Right ventricle myocardium inferior (tissue), 1 donor: ENCODE results near the gene NGFR. TPM values are rescaled to one million over a fixed set of nuclear protein-coding genes. Genes with fewer than 3 reads are reported as not detected.
"Not testable (repeated sequence)": the region's sequence is repeated elsewhere in the genome, so short reads cannot be mapped to it uniquely, and the experiment has no call there.

ENCODE experiments used
- ATAC-seq: fragments of 200-7000 bp; cut with Tn5 transposase; one replicate; pipeline ENCODE4 v1.9.1; 2020; ENCODE audit warnings: mild to moderate bottlenecking, moderate library complexity
- DNase-seq: peaks from one replicate; pipeline ENCODE4 v3.0.0; 2021; ENCODE audit errors: missing footprints
- intact Hi-C: fragments of 100-400 bp; cut with DNase I; formaldehyde crosslinking; loops from one replicate; pipeline ENCODE4 v1.11.0; 2022
- total RNA-seq: library from RNA; stranded (reverse); fragmentation: NEBNext Ultra II Directional; extraction: Animal tissue kit (Norgen Biotek cat#: 25700); gene quantifications from one replicate; pipeline ENCODE4 v1.2.1, GENCODE V29; 2021
- donor health status: DM: no; HTN: yes; CAD: no; lungs with severe emphysema.

The NGFR gene
- total RNA-seq, 1 donor from 2014 or later = 10.0 TPM

DNA sequence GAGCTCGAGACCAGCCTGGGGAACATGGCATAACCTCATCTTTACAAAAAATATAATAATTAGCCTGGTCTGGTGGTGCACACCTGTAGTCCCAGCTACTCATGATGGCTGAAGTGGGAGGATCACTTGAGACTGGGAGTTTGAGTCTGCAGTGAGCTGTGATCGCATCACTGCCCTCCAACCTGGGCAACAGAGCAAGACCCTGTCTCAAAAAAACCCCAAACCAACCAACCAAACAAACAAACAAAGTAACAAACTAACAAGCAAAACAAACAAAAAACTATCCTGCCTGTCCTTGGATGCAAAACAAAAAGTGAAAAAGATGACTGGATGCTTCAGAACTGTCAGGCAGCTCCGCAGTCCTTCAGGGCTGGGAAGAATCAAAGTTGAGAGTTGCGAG is 5.7 kb upstream of the NGFR start:
- no peak for DNase-seq
- no peak for ATAC-seq
- intact Hi-C loops = no loop called here

DNA sequence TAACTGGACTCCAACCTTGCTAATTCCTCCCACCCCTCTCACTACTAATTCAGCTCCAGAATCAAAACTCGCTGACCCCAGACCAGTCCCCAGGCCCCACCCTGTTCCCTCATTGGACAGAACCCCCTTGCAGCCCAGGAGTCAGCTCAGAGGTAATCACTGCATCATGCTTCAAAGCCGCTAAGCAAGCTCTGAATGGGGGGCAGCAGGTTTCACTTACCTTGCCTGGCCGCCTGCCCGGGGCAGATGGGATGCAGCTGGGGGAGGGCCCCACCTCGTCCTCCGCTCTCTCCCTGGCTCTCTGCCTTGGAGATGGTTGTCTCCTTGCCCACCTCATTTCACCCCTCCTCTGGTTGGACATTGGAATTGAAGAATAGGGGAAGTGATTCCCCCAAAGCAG is 4.8 kb upstream of the NGFR start:
- intact Hi-C loops = no loop called here
- no peak for ATAC-seq
- no peak for DNase-seq

DNA sequence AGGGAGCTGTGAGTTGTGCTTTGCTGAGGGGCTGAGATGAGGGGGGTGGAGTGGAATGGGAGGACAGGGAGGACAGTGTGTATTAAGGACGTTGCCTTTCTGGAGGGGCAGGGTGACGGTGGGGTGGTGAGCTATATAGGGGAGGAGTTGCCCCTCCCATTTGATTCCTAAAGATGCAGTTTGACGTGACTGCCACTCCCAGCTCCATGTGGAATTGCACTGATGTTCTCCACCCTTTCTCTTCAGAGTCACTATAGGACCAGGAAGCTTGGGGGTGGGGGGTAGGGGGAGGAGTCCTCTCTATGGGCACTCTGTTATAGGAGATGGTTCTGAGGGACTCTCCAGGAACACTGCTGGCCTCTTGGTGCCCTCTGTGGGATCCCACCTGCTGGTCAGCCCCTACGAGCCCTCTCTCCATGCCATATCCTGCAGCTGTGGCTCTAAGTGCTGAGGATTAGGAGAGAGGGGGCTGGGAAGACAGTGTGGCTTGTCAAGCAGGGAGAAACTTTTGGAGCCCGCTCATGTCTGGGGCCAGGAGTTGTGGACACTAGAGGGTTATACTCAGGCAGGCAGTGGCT is 3.8 kb upstream of the NGFR start:
- DNase-seq (no peak), ATAC-seq (no peak)
- intact Hi-C loops = no loop called here

DNA sequence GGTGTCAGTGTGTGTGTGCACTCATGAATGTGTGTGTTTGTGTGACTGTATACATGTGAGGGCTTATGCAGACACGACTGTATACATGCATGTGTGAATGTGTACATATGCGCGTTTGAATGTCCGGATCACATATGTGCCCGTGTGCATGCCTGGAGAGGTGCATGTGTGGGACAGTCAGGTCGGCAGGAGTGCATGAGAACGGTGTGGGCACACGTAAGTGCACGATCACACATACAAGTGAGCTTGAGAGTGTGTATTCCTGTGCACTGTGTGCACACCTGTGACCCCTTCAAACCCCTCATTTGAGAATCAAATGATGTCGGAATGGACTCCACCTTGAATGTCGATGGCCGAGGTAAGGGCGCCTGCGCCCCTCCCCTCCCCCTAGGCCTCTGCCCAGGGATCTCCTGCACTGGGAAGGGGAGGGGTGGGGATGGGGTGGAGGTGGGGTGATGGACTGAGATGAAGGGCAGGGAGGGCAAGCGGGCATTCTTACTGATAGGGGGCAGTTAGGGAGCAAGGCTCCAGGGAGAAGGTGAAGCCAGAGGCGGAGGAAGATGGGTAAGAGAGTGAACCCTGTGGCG is 601 bp upstream of the NGFR start:
- intact Hi-C loops = loop anchor here (2.0 kb wide), 1 partner anchor 60 kb away; no protein-coding TSS in a partner anchor

DNA sequence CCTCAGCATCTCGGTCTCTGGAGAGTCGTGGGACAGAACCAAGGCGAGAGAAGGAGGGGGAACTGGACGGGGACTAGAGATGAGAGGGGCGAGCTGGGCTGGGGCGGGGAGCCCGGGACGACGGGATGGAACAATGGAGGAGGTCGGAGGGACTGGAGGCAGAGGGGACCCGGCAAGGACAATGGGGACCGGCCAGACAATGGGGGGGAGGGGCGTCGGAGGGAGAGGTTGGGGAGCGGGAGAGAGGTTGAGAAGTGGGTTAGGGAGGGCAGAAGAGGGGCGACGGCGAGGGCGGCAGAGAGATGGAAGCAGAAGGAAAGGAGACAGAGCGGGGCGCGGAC is 719 bp downstream of the NGFR start:
- DNase-seq = no peak
- intact Hi-C loops = loop anchor here (2.0 to 5.0 kb wide), 4 partner anchors 19 to 59 kb away; no protein-coding TSS in a partner anchor
- no peak for ATAC-seq

More for the DNA sequence above, 601 bp upstream of the NGFR start:
- ATAC-seq (no peak), DNase-seq (no peak)

DNA sequence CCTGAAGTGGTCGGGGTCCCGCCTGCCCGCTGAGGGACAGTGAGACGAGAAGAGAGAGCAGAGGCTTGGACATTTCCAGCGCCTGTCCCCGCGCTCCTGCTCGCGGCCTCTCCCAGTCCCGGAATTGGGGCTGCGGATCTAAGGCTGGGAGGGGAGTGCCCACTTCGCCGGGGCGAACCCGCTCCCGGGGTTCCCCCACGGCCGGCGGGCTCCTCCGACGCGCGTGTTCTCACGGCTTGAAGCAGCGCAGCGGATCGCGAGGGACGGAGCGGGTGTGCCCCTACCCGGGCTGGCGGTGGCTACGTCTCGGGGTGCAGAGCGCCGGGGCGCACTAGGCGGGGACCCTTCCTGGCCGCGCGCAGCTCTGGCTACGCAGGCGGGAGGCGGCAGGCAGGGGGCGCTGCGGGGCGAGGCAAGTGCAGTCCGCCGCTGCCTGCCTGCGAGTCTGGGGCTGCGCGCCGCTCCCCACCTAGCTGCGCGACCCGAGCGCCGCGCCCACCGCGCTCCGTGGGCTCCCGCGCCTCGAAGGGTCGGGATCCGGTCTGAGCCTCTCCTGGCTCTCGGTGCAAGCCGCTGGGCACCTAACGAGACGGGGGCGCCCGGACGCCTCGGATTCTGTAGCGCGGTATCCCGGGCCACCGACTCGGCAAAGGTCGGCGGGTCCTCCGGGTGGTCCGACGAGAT is 1.2 kb downstream of the NGFR start:
- ATAC-seq (peak; percentile 90), DNase-seq (peak; percentile 91)

DNA sequence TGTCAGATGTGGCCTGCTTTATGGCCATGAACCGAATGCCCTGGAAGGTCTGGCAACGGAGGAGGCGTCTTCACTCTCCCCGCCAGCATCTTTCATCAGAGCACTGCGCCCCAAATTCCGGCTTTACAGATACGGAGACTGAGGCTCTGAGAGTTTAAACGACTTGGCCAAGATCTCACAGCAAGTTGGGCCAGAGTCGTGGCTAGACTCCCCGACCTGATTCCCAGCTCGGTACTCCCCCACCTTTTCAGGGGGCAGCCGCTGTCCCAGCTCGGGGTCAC is 1.7 kb downstream of the NGFR start:
- ATAC-seq (no peak), DNase-seq (no peak)
- intact Hi-C loops = loop anchor here (2.0 to 5.0 kb wide), 3 partner anchors 18 to 60 kb away; no protein-coding TSS in a partner anchor

More for the DNA sequence above, 1.2 kb downstream of the NGFR start:
- intact Hi-C loops = loop anchor here (2.0 to 5.0 kb wide), 3 partner anchors 18 to 59 kb away; no protein-coding TSS in a partner anchor

DNA sequence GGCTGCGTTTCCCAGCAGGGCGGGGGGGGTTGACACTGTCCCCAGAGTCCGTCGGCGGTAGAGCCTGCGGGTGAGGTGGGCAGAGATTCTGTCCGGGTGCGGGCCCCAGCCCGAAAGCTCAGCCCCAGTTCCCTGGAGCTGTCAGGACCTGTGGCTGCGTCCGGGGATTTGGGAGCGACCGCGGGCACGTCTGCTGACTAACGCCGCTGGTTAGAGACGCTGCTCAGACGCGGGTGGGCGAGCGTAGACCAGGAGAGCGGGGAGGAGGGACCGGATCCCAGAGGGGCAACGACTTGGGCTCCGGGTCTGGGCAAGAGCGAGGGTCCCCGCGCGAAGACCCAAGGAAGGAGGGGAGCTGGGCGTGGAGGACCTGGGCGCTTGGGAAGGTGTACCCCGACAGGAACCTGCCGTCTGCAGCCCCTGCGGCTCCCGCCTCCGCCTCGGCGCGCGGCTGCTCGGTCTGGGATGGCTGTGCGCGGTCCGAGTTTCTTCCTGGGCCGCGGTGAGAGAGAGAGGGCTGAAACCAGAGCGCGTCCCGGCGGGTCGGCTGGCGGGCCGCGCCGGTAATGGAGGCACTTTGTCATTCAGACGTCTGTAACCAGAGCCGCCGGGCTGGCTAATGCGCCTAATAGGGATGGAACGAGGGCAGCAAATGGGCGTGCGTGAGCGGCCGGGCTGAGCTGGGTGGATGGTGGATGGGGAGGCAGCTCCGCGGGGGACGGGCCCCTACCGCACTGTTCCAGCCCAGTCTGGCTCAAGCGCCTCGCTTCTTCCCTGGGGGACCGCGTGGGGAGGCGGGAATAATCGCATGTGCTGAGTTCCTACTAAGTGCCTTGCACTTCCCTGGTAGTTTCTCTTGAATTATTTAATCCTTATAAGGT is 2.3 kb downstream of the NGFR start:
- intact Hi-C loops = loop anchor here (2.0 to 5.0 kb wide), 3 partner anchors 17 to 60 kb away; no protein-coding TSS in a partner anchor
- DNase-seq (peak; percentile 83), ATAC-seq (peak; percentile 79)

DNA sequence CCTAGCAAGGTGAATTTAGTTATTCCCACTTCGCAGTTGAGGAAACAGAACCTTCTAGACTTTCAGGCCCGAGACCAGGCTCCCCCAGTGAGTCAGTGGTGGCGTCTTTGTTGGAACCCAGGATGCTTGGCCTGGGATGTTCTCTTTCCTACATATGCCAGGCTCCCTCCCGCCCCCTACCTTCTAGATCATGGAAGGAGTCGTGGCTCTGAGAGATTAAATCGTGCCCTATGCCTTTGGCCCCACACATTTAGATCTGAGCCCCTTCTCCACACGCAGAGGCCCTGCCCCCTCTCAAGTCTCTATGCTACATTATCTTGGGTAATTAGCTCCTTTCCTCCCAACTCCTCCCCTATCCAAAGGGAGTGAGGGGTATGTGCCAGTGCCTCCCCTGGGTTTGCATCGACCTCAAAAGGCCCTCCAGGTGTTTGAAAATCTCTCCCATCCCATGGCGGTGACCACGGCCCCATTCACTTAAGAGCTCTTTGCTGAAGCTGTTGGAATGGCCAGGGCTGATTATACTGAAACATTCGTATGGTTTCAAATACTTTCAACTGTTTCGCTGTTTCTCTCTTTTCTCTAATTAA is 3.0 kb downstream of the NGFR start:
- intact Hi-C loops = loop anchor here (5.0 kb wide), 1 partner anchor 61 kb away; no protein-coding TSS in a partner anchor
- ATAC-seq (no peak), DNase-seq (no peak)

DNA sequence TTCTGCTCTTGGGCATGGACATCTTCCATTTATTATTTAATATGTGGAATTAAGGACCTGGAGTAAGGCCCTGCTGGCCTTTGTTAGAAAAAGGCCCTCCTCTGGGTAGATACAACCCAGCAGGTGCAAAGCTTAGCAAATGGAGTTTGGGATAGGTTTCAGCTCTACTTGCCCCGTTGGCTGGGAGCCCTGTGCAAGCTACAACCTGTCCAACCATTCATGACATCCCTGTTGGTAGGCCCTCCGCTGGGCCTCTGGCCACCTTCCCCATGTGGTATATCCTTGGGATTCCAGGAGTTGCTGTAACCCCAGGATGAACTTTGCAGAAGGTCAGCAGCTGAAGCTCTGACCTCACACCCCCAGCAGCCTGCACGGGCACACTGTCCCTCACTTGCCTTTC is 6.4 kb downstream of the NGFR start:
- no peak for DNase-seq
- ATAC-seq = no peak
- intact Hi-C loops = no loop called here

DNA sequence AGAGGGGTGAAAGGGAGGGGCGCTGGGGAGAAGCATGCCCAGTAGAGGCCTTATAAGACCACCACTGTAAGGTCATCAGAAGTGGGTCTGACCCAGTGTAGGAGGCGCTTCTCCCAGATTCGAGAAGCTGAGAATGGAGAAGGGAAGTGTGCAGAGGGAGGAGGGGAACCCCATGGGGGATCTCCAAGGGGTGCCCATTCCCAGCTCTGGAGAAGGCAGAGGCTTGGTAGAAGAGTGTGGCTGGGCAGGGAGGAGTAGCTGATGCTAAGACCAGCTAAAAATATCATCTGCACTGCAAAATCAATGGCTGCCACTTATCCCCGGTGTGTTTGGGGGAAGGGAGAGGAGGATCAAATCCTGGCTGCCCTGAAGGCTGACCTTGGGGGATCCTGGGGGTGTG is 7.2 kb downstream of the NGFR start:
- intact Hi-C loops = no loop called here
- no peak for ATAC-seq
- no peak for DNase-seq

DNA sequence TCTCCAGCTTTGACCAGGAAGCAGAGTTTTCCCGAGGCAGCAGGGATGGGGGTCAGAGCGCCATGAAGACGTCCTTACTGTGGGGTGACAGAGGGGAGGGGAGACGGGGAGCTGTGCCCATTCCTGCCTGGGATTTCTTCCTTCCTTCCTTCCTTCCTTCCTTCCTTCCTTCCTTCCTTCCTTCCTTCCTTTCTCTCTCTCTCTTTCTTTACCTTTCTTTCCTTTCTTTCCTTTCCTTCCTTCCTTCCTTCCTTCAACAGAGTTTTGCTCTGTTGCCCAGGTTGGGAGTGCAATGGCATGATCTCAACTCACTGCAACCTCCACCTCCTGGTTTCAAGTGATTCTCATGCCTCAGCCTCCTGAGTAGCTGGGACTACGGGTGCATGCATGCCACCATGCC is 7.6 kb downstream of the NGFR start:
- DNase-seq, intact Hi-C loops, ATAC-seq: not testable (repeated sequence)

DNA sequence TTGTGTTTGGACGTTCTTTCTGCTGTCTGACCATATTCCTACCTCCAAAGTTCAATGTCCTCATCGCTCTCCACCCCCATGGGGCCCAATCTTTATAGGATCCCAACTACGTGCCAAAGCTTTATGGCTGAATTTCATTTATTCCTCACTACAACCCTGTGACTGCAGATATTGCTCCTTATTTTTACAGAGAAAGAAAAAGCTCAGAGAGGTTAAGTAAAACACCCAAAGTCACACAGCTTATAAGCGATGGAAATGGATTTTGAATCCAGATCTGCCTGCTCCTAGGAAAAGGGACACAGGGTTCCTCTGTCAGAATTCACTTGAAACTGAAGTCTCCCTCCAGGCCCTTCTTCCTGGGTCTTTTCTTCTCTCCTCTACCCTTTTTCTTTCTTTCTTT is 9.3 kb downstream of the NGFR start:
- no peak for DNase-seq
- intact Hi-C loops = no loop called here
- no peak for ATAC-seq

DNA sequence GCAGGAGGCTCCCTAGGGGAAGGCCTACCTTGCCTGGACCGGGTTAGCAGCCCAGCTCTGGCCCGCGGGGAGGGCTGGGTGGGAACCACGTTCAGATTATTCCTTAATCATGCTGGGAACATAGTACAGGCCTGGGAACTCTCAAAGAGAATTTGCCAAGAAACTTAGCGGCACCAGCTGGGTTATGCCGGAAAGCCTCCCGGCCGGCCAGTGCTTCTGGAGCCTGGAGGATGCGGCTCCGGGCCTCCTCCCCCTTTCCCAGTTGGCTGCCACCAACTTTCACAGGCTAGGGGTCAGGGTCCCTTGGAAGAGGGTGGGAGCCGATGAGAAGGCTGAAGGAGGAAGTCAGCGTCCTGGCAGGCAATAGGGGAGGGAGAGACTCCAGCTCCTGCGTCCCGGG is 10.8 kb downstream of the NGFR start:
- ATAC-seq (peak; percentile 41), DNase-seq (no peak)
- intact Hi-C loops = no loop called here

DNA sequence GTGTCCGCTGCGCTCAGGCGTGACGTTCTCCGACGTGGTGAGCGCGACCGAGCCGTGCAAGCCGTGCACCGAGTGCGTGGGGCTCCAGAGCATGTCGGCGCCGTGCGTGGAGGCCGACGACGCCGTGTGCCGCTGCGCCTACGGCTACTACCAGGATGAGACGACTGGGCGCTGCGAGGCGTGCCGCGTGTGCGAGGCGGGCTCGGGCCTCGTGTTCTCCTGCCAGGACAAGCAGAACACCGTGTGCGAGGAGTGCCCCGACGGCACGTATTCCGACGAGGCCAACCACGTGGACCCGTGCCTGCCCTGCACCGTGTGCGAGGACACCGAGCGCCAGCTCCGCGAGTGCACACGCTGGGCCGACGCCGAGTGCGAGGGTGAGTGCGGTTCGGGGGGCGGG is 11.2 kb downstream of the NGFR start:
- intact Hi-C loops = no loop called here
- no peak for DNase-seq
- ATAC-seq = no peak

DNA sequence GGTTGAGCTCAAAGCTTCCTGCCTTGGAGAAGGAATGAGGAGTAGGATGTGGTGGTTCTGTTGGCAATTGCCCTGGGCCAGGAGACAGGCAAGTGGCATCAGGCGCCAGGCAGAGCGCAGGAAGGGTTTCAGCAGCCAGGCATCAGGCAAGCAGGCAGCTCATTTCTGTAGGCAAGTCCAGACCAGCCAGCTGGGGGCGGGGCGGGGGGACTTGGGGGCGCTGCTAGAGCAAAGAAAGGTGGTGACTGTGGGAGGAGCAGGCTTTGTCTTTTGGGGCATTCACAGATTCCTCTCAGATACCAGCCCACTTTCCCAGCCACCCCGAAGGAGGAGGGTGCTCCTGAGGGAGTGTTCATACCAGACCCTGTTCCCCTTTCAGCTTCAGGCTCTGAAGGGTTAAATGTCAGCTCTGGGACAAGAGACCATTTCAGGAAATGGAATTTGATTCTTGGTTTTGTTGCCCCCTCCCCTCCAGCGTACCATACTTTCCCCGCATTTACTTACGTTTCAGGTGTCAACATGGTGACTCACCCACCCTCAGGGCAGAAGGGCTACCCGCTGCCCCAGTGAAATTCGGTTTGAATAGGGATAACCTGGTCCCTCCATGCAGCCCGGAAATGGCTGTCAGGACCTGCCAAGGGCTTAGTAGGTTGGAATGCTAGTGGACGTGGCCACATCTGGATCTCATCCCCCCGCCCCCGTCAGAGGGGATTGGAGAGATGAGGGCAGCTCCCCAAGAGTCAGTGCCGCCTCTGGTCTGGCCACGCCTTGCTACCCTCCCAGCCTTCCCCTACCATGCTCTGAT is 13.2 kb downstream of the NGFR start:
- ATAC-seq (no peak), DNase-seq (no peak)
- intact Hi-C loops = no loop called here

DNA sequence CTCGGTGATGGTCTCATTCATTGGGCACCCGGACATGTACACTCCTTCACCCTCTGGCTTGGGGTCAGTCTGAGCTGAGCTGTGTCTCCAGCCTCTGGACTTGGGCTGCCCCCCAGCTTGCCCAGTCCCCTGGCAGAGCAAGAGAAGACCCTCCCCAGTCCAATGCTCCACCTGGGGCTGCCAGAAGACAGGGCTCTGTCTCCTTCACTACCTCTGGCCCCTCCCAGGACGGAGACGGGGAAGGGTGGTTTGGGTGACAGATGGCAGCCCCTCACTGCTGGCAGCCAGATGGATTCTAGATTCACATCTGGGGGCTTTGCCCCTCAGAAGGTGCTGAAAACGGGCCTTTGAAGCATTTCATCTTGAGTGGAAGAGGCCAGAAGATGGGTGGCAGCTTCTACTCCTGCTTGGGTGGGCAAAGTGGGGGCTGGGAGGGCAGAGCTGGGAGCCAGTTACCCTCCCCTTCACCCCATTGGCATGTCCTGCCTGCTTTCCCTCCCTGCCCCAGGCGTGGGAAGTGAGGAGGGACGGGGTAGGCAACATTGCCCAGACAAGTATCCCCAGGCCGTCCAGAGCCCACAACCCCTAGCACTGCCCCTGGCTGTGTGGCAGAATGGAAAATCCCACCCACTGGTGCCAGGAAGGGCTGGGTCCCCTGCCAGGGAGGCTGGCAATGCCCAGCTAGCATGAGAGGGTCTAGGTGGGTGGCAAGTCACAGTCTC is 13.9 kb downstream of the NGFR start:
- ATAC-seq (no peak), DNase-seq (no peak)
- intact Hi-C loops = no loop called here

DNA sequence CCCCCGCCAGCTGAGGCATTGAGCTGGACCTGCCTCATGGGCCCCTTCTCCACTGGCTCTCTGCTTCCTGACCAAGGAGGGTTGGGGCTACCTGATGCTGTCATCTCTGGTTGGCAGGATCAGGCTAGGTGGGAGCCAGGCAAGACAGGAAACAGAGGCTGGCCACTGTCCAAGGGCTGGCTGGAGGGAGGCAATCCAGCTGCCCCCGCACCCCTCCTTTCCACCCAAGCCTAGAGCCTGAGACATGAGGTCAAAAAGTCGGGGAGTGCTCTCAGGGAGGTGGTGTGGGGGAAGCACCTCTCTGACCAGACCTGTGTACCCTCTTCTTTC is 14.5 kb downstream of the NGFR start:
- ATAC-seq = no peak
- intact Hi-C loops = no loop called here
- no peak for DNase-seq
